GM11168 (cell line): ENCODE results near the gene KRT79.

Source experiments
- in situ Hi-C: fragments of 300-500 bp; cut with MboI; formaldehyde crosslinking; loops from one replicate; pipeline ENCODE4 v1.12.0; 2022; ENCODE audit warnings: low sequenced_read_pairs; ENCODE audit not compliant: unreplicated experiment

The KRT79 gene

DNA sequence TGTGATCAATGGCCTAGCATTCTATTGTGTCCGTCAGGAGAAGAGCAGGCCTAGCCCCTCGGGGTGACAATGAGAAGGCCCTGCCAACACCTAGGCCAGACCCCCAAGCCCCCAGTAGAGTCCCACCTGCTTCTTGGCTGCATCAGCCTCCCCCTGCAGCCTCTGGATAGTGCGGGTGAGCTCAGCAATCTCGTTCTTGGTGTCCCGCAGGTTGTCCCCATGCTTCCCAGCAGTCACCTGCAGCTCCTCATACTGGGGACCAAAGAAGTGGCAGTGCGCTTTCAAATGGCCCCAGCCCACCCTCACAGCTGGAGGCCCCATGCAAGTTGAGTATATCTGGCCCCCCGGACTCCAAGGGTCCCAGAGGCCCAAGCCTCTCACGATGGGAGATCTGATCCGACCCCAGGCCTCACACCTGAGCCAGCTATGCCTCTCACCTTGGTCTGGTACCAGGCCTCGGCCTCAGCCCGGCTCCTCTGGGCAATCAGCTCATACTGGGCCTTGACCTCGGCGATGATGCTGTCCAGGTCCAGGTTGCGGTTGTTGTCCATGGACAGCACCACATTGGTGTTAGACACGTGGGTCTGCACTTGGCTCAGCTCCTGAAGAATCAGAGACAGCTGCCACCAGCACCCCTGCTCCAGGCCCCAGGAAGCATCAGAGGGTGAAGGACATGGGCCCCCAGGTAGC is 10.2 kb downstream of the KRT79 start:
- in situ Hi-C loops = no loop called here

DNA sequence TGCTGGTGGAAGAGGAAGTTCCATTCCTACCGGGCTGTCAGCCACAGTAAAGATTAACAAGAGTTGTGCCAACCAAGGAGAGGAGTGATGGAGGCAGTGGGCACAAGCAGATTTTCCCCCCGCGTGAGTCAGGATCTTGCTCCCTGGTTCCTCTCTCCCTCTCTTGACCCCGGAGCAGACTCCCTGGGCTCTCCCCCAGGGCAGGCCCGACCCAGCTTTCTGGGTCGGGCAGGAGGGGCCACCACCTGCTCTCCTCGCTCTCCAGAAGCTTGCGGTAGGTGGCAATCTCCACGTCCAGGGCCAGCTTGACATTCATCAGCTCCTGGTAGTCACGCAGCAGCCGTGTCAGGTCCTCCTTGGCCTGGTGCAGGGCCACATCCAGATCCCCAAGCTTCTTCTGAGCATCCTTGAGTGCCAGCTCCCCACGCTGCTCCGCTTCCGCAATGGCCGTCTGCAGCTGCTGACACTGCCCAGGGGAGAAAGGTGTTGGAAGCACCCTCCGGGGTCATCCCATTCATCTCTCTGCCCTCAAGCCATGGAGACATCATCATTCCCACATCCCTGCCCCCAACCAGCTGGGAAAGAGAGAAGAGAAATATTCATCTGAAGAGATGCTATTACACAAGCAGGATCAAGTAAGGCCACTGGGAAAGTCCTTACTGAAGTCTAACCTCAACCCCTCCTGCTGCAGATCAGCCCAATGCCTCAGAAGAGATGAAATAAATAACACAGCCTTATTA is 11.2 kb downstream of the KRT79 start:
- in situ Hi-C loops = no loop called here

GRCh38 chr12:52821826-52822660 is 12.1 kb downstream of the KRT79 start:
- in situ Hi-C loops = no loop called here

GRCh38 chr12:52821071-52821730 is 12.9 kb downstream of the KRT79 start:
- in situ Hi-C loops = no loop called here

DNA sequence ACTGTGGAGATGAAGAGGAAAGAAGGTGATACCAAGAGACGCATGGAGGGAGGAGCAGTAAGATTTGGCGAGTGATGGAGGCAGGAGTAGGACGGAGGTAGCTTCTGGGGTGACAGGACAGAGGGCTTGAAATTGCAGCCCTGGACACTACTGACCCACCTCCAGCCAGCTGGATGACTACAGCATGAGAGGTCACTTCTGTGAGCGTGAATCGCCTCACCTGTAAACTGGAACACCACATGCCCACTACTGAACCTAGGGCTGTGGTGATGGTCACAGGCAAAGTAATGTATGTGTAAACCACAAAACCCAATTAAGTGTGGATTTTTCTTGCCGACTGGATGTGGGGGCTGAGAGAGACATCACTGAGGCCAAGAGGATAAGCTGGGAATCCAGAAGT is 13.6 kb downstream of the KRT79 start:
- in situ Hi-C loops = no loop called here

GRCh38 chr12:52819731-52820510 is 14.2 kb downstream of the KRT79 start:
- in situ Hi-C loops = no loop called here

- in situ Hi-C loops = no loop called here
These were observed 15.2 kb downstream of the KRT79 start for GRCh38 chr12:52818887-52819420.

DNA sequence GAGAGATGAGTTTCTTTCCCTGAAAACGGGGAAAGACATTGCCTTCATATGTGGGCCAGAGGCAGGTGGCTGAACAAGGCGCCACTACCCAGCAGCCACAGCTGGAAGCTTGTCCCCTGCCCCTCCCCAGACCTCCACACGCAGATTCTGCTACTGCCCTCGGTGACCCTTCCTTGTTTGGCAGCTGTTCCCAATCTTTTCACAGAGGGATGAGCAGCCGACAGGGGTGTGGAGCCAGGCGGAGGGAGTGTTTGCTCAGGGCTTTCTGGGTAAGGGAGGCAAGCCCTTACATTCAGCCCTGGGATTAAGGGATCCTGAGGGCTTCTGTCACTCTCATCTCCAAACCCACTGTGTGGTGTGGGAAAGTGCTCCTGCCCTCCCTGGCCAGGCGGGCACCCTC is 15.7 kb downstream of the KRT79 start:
- in situ Hi-C loops = no loop called here

DNA sequence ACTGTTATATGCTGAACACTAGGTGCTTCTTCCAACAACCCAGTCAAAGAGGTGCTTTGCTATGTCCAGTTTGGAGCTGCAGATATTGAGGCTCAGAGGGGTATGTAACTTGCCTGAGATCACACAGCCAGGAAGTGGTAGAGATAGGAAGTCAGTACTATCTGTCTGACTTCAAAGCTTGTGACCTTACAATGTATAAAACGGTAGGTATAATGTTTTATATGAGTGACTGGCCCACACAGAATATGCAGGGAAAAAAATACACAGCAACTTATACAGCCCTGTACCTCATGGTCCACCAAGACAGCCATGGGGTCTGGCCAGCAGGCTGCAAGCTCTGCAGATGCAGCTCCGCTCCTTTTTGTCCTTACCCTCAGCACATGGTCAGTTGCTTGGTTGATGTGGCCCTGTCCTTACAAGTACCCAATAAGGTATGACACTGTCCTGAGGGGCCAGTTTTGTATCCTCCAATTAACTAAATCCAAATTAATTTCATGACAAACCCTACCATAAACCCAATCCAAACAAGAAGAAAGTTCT is 16.3 kb downstream of the KRT79 start:
- in situ Hi-C loops = no loop called here

DNA sequence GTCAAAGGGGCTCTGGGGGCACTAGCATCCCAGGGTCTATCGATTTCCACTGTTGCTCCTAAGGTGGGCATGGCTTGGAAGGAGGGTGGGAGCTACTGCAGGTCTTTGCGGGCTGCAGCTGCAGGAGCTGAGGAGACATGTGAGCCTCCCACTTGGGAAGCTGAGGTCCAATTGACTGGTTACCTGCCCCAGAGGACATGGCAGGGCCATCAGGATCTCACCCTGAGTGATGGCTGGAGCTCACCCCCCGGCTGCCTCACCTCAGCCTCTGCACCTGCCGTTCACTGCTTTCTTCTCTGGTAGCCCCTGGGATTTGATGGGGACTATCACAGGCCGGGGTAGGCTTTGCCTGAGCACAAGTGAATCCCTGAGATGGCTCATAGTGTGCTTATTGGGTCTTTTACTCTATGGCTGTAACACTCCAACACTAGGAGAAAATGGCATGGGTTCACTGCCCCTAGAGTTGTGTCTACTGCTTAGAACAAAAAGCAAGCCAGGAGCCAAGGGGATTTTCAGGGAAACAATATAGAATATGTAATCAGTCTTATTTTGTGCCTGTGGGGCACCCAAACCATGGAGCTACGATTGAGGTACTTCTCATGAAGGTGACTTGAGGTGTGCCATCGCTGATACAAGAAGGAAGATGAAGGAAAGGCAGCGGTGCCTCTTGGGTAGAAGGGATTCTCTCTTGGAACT is 17.0 kb downstream of the KRT79 start:
- in situ Hi-C loops = no loop called here

DNA sequence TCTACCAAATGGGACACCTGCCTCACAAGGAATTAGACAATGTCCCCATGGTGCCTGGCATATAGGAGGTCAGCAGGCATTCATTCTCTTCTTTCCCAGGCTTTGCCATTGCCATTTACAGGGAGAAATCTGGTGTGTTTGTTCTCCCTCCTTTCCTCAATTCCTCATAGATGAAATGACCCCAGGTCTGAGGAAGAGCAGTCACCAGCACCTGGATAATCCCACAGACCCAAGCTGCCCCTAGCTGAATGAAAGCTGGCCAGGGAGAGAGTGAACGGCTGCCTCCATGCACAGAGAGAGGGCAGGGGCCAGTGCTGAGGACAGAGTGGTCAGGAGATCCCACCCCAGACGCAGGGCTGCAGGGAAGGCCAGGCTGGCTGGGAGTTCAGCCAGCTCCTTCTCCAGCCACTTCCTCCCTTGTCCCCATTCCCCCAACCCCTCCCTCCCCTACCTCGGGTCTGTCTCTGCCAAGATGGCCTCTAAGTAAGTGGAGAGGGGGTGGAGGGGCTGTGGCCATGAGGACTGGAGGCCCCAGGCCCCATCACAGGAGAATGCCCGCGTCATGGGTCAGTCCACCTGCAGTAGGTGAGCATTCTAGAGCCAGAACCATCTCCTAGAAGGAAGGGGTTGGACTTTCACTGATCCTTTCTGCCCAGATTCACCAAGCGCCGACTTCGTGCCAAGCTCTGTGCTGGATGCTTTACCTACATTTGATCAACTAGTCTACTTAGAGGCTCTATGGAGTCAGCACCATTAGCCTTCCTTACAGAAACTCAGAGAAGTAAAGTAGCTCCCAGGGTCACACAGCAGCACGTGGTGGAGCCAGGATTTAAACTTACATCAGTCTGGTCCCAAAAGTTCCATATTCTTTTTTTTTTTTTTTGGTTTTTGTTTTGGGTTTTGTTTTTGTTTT is 18.2 kb downstream of the KRT79 start:
- in situ Hi-C loops = no loop called here

GRCh38 chr12:52815161-52815560 is 18.9 kb downstream of the KRT79 start:
- in situ Hi-C loops = no loop called here

DNA sequence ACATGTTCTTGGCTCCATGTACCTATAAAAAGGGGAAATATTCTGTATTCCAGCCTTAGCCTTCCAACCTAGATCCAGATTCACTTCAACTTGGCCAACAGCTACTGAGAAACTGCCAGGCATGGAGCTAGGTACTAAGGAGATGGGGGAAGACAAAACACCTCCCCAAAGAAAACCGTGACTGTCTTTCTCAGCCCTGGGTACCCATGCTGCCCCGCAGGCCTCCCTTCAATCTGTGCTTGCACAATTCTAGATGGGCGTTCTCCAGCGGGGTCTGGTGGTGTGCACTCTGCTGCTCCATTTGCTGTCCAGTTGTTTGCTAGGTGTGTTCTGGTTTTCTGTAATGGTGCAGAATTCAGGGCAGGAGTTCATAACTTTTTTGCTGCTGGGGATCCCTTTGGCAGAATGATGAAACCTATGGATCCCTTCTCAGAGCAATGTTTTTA is 19.4 kb downstream of the KRT79 start:
- in situ Hi-C loops = no loop called here

GRCh38 chr12:52813885-52814709 is 20.0 kb downstream of the KRT79 start, which contains the start of gene KRT4:
KRT4 (minus strand) TSS chr12:52814116; CDS start chr12:52814058, 58 bp downstream.
- in situ Hi-C loops = no loop called here

GRCh38 chr12:52813203-52813819 is 20.8 kb downstream of the KRT79 start:
- in situ Hi-C loops = no loop called here

GRCh38 chr12:52812749-52813148 is 21.4 kb downstream of the KRT79 start:
- in situ Hi-C loops = no loop called here
